Astrocyte of the spinal cord (primary cell): ENCODE results near the gene RAB3IP.
"Not testable (repeated sequence)": the region's sequence is repeated elsewhere in the genome, so short reads cannot be mapped to it uniquely, and the experiment has no call there.

Source experiments
- DNase-seq: peaks from one replicate; pipeline ENCODE4 v3.0.0; 2011; ENCODE audit warnings: low read depth, low spot score
- H3K4me3 ChIP-seq: 2 replicates; pipeline ENCODE4 v1.5.1; 2011; ENCODE audit warnings: low read depth, mild to moderate bottlenecking, low read length, moderate library complexity
- CTCF ChIP-seq: IDR thresholded peaks from 2 replicates; pipeline ENCODE4 v1.5.1; 2012; ENCODE audit warnings: low read depth, mild to moderate bottlenecking, low read length, inconsistent platforms
- in situ Hi-C: cut with HindIII; loops from 2 replicates; pipeline ENCODE4 v1.10.0; 2017; ENCODE audit warnings: low sequenced_read_pairs

Gene RAB3IP

GRCh38 chr12:69751476-69751875, 12.8 kb downstream of the RAB3IP start:
- no peak for DNase-seq
- H3K4me3 ChIP-seq = no peak overlapping the region
- no peak for TF ChIP-seq CTCF
- in situ Hi-C loops = no loop called here

GRCh38 chr12:69755302-69755701, 16.6 kb downstream of the RAB3IP start:
- no peak for TF ChIP-seq CTCF
- in situ Hi-C loops = no loop called here
- H3K4me3 ChIP-seq = no peak overlapping the region
- no peak for DNase-seq

- H3K4me3 ChIP-seq = no peak overlapping the region
- DNase-seq = no peak
- TF ChIP-seq CTCF = no peak
- in situ Hi-C loops = no loop called here
Measured at GRCh38 chr12:69756088-69756755, 17.6 kb downstream of the RAB3IP start.

- no peak for DNase-seq
- no peak for TF ChIP-seq CTCF
- in situ Hi-C loops = no loop called here
- H3K4me3 ChIP-seq = no peak overlapping the region
Measured at GRCh38 chr12:69758105-69758504, 19.4 kb downstream of the RAB3IP start.

- H3K4me3 ChIP-seq, DNase-seq, in situ Hi-C loops: not testable (repeated sequence)
Measured at GRCh38 chr12:69759581-69759980, 20.9 kb downstream of the RAB3IP start.

GRCh38 chr12:69765515-69765914, 26.9 kb downstream of the RAB3IP start:
- no peak for TF ChIP-seq CTCF
- H3K4me3 ChIP-seq = no peak overlapping the region
- in situ Hi-C loops = no loop called here

GRCh38 chr12:69766260-69766659, 27.6 kb downstream of the RAB3IP start:
- TF ChIP-seq CTCF = no peak
- in situ Hi-C loops = no loop called here
- no peak for DNase-seq
- no peak overlapping the region for H3K4me3 ChIP-seq

More at GRCh38 chr12:69765515-69765914, 26.9 kb downstream of the RAB3IP start:
- no peak for DNase-seq
